GM19023 (cell line): ENCODE measurements around the gene SEC24B.
"Not testable (repeated sequence)": the region's sequence is repeated elsewhere in the genome, so short reads cannot be mapped to it uniquely, and the experiment has no call there.

Experiments
- ATAC-seq: cut with Tn5 transposase; IDR thresholded peaks from one replicate; pipeline ENCODE4 v1.9.1; 2021; ENCODE audit warnings: mild to moderate bottlenecking, moderate library complexity; ENCODE audit not compliant: unreplicated experiment

Gene SEC24B

DNA sequence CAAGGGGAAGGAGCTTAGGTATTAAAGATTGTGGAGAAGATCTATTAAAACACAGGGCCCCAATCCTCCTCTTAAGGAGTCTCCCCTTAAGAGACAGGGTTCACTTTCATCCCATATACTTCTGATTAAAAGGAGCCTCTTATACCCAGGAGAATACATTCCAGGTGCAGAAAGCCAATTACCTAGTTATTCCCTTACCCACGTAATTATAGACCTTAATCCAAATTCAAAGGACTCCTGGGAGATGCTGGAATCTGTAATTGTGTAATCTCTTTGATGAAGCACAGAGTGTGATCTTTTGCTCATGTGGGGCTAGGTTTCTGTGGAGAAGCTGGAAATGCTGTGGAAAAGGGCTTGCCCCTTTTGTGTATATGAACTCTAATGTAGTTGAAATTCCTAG is 1.4 kb upstream of the SEC24B start:
- no peak for ATAC-seq

- no peak for ATAC-seq
Observed at GRCh38 chr4:109432696-109433095, 919 bp upstream of the SEC24B start.

GRCh38 chr4:109434007-109434971 is 674 bp downstream of the SEC24B start:
- ATAC-seq, result peak; percentile 48

GRCh38 chr4:109435635-109436034 is 2.0 kb downstream of the SEC24B start:
- ATAC-seq, result no peak

GRCh38 chr4:109436504-109436903 is 2.9 kb downstream of the SEC24B start:
- no peak for ATAC-seq

DNA sequence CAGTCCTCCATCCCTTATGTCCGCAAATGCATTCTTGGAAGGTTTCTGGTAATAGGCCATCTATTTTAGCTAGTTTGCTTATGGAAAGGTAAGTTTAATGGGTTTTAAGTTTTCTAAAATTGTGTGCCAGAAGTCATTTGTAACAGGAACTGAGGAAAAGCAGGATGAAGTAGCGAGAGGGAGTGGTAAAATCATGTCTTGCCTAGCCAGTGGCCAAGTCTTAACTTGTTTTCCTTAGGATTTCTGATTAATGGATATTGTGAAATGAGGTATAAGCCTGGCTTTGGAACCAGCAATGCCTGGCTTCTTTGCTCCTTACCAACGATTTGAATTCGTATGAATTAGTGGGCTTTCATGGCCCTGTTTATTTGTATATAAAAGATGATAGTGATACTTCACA is 7.3 kb downstream of the SEC24B start:
- ATAC-seq, result no peak

DNA sequence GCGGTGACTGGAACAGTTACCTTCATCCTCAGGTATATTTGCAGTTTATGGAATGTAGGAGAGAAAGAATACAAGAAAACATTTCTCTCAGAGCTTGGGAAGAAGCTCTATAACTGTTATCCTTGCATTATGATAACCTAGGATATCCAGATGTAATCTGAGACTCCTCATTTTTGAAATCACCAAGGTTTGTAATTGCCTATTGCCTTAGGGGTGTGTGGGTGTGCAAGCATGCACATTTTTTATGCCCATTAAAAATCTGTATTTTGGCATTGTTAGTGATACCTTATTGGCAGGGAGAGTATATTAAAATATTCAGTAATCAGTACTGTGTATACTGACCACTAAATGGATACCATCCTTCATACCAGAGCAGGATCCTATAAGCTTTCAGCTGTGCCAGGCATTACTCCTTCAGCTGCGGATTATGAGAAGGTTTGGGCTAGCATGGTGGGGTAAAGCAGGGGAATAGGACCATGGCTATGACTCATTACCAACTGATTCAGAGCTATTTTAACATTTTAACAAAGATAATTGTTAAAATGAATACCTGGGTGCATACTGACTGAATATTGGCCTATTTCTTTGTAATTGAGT is 8.3 kb downstream of the SEC24B start:
- no peak for ATAC-seq

DNA sequence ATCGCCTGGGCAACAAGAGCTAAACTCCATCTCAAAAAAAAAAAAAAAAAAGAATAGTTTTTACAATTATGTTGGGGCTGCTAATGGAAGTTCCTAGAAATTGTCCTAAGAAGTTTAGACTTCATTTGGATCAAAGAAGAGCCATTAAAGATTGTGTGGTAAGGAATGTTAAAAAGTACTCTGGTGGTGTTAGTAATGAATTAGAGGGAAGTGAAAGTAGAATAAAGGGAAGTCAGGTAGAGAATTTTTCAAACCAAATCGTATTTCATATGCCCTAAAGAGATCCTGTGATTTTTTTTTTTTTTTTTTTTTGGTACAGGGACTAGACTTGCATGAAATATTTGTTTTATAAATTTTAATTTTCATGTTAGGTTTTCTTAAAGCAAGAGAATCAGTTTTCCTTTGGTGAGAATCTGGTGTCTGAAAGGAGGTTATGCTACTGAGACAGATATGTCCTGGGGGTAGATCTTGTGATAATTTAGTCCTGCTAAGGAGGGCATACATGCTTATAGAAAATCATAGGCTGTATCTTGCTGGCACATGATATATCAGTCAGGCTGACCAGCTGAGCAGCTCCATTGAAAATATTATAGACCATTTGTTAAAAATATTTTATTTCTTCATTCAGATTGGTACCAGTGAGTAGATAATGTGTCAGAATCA is 10.7 kb downstream of the SEC24B start:
- ATAC-seq, result no peak

DNA sequence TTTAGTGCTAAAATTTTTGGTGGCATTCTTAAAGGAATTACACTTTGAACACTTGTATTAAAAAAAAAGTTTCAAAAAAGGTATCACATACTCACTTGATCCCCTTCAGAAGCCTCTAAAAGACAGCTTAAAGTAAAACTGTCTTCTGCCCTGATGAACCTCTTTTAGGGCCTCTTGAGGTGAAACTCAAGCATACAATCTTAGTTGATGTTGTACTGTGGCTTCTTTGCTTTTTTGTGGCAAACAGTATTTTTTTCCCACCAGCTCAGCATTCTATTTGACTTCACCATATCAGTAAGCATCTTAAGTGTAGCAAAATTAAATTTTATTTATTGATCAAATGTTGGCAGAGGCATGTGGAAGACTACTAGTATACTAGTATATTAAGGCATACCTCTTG is 13.7 kb downstream of the SEC24B start:
- no peak for ATAC-seq

DNA sequence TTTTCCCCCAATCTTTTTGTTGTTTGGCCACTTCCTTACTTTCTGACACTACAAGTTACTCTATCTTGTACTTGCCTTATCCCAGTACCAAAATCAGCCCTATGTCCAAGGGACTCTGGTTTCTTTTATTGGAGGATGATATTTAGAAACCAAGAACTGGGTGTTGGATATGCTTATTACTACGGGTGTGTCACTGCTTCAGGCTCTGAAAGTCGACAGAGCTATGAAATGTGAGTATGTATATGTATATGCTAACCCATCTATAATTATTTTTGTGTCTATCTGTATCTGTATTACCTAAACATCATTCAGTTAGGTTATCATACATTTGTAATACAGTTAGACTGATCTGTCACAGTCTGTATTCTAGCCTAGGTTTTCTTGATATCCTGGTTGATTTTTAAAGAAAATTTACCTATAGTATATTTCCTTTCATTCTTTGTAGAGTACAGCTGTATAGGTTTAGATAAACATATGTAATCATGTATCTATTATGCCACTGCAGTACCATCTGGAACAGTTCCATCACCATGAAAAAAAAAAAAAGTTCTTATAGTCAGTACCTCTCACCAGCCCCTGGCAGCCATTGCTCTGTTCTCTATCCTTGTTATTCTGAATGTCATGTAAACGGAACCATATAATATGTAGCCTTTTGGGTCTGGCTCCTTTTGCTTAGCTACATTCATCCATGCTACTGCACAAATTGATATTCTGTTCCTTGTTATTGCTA is 18.1 kb downstream of the SEC24B start:
- ATAC-seq, result no peak

GRCh38 chr4:109453110-109453509 is 19.5 kb downstream of the SEC24B start:
- ATAC-seq, result not testable (repeated sequence)

- ATAC-seq, result peak; percentile 80
Observed at GRCh38 chr4:109462297-109462696, 28.7 kb downstream of the SEC24B start.

DNA sequence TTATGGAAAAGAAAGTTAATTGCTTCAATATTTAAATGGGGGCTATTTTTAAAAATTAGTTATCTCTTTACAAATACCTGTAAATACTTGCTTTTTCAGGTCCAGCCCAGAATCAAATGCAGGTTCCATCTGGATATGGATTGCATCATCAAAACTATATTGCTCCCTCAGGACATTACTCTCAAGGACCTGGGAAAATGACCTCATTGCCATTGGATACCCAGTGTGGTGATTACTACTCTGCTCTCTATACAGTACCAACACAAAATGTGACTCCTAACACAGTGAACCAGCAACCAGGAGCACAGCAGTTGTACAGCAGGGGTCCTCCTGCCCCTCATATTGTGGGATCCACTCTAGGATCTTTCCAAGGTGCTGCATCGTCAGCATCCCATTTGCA is 29.2 kb downstream of the SEC24B start:
- ATAC-seq, result no peak

DNA sequence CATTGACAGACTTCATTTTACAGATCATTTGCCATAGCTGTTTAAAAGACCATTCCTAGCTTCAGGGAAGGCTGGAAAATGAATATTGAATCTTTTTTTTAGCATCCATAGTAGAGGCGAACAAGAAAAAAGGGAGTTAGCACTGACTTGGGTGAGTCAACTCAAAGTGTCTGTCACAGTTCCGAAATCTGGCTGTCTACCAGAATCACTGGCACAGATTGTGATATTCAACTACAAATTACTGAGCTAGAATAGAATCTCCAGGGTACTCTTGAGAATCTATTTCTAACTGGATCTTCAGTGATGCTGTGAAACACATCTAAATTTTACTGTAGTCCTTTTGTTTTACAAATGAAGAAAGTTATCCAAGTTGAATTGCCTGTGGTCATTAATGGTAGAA is 31.5 kb downstream of the SEC24B start:
- no peak for ATAC-seq

- no peak for ATAC-seq
Observed at GRCh38 chr4:109469915-109470314, 36.3 kb downstream of the SEC24B start.

DNA sequence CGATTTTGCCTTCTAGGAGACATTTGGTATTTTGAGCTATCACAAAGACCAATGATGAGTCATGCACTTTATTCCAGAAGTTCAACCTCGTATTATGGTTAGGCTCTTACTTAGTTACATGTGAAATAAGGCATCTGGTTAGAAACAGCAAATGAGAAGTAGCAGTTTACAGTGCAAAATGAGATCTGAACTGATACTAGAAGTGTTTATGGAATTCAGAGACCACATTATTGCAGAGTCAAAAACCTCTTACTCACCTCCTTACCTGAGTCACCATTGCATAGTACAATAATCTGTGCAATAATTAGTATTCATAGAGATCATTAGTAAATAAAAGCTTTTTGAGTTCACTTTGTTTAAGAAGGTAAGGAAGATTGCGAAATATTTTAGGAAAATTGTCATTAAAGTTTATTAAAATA is 38.7 kb downstream of the SEC24B start:
- no peak for ATAC-seq

DNA sequence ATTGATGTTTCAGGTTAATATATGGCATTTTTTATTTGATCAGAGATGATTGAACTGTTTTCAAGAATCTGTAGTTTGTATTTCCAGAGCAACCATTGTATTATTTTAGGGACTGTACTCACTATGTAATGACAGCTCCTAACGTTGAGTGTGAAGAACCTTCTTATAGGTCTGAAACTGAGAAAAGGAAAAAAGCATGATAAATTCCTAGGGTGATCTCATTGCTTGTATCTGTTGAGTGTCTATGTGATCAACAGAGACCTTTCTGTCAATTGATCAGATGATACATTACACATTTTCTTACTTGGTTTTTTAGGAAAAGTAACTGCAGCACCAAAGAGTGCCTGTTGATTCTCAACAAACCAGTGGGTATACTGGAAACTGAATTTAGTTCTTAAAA is 40.2 kb downstream of the SEC24B start:
- no peak for ATAC-seq

- ATAC-seq, result no peak
Observed at GRCh38 chr4:109486007-109486406, 52.4 kb downstream of the SEC24B start.

GRCh38 chr4:109494563-109494962 is 60.9 kb downstream of the SEC24B start:
- ATAC-seq, result no peak

GRCh38 chr4:109495514-109495913 is 61.9 kb downstream of the SEC24B start:
- no peak for ATAC-seq

- ATAC-seq, result no peak
Observed at GRCh38 chr4:109496875-109497274, 63.3 kb downstream of the SEC24B start.
